Measurements from ENCODE around the gene SERP2.

Gene SERP2

DNA sequence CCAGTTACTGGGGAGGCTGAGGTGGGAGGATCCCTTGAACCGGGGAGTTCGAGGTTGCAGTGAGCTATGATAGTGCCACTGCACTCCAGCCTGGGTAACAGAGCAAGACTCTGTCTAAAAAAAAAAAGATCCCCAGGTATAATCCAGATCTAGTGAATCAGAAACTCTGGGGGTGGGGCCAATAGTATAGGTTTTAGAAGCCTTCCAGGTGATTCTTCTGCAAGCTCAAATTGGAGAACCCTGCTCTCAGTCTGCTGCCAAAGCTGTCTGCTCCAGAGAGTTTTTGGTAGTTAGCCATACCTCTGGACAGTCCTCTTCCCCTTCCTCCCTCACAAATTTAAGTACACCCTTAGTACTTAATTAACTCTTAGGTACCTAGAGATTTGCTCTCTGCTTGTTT is 28.0 kb downstream of the SERP2 start:
- no peaks in the 10 kb centered on the region for H3K36me3 ChIP-seq (ENCODE audit: control insufficient read depth in 2 of 2, insufficient read depth in 1 of 2, low read length in 2 of 2)
- TF ChIP-seq PRDM1 (tag by site-specific recombination; IDR thresholded peaks at IDR 0.05) (no peak), ZNF394 (tag by site-specific recombination; IDR thresholded peaks at IDR 0.05; ENCODE audit: borderline replicate concordance) (no peak), ZNF658 (tag by site-specific recombination; IDR thresholded peaks at IDR 0.05) (no peak), ZNF621 (tag by site-specific recombination; IDR thresholded peaks at IDR 0.05) (no peak), ZNF555 (tag by site-specific recombination; conservative IDR thresholded peaks at IDR 0.05) (no peak), ZNF776 (tag by site-specific recombination; IDR thresholded peaks at IDR 0.05; ENCODE audit: borderline replicate concordance) (no peak), ZNF701 (tag by site-specific recombination; IDR thresholded peaks at IDR 0.05) (no peak), MEIS1 (CRISPR knock-in tag; IDR thresholded peaks at IDR 0.05; ENCODE audit: borderline replicate concordance) (no peak), OVOL3 (tag by site-specific recombination; IDR thresholded peaks at IDR 0.05) (no peak), ZNF354C (tag by site-specific recombination; IDR thresholded peaks at IDR 0.05; ENCODE audit: borderline replicate concordance, low read depth) (no peak), ZNF184 (tag by site-specific recombination; IDR thresholded peaks at IDR 0.05) (no peak)
- TF ChIP-seq, protein P1, sequence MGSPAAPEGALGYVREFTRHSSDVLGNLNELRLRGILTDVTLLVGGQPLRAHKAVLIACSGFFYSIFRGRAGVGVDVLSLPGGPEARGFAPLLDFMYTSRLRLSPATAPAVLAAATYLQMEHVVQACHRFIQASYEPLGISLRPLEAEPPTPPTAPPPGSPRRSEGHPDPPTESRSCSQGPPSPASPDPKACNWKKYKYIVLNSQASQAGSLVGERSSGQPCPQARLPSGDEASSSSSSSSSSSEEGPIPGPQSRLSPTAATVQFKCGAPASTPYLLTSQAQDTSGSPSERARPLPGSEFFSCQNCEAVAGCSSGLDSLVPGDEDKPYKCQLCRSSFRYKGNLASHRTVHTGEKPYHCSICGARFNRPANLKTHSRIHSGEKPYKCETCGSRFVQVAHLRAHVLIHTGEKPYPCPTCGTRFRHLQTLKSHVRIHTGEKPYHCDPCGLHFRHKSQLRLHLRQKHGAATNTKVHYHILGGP (tag by site-specific recombination; IDR thresholded peaks at IDR 0.05) = no peak
- TF ChIP-seq, protein P2, sequence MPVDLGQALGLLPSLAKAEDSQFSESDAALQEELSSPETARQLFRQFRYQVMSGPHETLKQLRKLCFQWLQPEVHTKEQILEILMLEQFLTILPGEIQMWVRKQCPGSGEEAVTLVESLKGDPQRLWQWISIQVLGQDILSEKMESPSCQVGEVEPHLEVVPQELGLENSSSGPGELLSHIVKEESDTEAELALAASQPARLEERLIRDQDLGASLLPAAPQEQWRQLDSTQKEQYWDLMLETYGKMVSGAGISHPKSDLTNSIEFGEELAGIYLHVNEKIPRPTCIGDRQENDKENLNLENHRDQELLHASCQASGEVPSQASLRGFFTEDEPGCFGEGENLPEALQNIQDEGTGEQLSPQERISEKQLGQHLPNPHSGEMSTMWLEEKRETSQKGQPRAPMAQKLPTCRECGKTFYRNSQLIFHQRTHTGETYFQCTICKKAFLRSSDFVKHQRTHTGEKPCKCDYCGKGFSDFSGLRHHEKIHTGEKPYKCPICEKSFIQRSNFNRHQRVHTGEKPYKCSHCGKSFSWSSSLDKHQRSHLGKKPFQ (tag by site-specific recombination; IDR thresholded peaks at IDR 0.05) = no peak
- TF ChIP-seq, protein P3, sequence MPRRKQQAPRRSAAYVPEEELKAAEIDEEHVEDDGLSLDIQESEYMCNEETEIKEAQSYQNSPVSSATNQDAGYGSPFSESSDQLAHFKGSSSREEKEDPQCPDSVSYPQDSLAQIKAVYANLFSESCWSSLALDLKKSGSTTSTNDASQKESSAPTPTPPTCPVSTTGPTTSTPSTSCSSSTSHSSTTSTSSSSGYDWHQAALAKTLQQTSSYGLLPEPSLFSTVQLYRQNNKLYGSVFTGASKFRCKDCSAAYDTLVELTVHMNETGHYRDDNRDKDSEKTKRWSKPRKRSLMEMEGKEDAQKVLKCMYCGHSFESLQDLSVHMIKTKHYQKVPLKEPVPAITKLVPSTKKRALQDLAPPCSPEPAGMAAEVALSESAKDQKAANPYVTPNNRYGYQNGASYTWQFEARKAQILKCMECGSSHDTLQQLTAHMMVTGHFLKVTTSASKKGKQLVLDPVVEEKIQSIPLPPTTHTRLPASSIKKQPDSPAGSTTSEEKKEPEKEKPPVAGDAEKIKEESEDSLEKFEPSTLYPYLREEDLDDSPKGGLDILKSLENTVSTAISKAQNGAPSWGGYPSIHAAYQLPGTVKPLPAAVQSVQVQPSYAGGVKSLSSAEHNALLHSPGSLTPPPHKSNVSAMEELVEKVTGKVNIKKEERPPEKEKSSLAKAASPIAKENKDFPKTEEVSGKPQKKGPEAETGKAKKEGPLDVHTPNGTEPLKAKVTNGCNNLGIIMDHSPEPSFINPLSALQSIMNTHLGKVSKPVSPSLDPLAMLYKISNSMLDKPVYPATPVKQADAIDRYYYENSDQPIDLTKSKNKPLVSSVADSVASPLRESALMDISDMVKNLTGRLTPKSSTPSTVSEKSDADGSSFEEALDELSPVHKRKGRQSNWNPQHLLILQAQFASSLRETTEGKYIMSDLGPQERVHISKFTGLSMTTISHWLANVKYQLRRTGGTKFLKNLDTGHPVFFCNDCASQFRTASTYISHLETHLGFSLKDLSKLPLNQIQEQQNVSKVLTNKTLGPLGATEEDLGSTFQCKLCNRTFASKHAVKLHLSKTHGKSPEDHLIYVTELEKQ (tag by site-specific recombination; IDR thresholded peaks at IDR 0.05; ENCODE audit: borderline replicate concordance) = no peak
- TF ChIP-seq, protein P4, sequence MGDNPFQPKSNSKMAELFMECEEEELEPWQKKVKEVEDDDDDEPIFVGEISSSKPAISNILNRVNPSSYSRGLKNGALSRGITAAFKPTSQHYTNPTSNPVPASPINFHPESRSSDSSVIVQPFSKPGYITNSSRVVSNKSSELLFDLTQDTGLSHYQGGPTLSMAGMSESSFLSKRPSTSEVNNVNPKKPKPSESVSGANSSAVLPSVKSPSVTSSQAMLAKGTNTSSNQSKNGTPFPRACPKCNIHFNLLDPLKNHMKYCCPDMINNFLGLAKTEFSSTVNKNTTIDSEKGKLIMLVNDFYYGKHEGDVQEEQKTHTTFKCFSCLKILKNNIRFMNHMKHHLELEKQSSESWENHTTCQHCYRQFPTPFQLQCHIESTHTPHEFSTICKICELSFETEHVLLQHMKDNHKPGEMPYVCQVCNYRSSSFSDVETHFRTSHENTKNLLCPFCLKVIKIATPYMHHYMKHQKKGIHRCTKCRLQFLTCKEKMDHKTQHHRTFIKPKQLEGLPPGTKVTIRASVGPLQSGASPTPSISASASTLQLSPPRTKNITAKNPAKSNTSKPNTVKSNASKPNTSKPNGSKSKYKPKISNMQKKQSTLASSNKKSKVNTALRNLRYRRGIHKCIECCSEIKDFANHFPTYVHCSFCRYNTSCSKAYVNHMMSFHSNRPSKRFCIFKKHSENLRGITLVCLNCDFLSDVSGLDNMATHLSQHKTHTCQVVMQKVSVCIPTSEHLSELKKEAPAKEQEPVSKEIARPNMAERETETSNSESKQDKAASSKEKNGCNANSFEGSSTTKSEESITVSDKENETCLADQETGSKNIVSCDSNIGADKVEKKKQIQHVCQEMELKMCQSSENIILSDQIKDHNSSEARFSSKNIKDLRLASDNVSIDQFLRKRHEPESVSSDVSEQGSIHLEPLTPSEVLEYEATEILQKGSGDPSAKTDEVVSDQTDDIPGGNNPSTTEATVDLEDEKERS (tag by site-specific recombination; IDR thresholded peaks at IDR 0.05) = no peak
- TF ChIP-seq, protein P5, sequence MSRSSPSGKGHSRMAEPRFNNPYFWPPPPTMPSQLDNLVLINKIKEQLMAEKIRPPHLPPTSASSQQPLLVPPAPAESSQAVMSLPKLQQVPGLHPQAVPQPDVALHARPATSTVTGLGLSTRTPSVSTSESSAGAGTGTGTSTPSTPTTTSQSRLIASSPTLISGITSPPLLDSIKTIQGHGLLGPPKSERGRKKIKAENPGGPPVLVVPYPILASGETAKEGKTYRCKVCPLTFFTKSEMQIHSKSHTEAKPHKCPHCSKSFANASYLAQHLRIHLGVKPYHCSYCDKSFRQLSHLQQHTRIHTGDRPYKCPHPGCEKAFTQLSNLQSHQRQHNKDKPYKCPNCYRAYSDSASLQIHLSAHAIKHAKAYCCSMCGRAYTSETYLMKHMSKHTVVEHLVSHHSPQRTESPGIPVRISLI (tag by site-specific recombination; IDR thresholded peaks at IDR 0.05) = no peak
- TF ChIP-seq, protein P6, sequence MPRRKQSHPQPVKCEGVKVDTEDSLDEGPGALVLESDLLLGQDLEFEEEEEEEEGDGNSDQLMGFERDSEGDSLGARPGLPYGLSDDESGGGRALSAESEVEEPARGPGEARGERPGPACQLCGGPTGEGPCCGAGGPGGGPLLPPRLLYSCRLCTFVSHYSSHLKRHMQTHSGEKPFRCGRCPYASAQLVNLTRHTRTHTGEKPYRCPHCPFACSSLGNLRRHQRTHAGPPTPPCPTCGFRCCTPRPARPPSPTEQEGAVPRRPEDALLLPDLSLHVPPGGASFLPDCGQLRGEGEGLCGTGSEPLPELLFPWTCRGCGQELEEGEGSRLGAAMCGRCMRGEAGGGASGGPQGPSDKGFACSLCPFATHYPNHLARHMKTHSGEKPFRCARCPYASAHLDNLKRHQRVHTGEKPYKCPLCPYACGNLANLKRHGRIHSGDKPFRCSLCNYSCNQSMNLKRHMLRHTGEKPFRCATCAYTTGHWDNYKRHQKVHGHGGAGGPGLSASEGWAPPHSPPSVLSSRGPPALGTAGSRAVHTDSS (tag by site-specific recombination; IDR thresholded peaks at IDR 0.05) = no peak
- ChIA-PET POLR2A (no interaction called here), CTCF (no interaction called here)
- H3K9me3 ChIP-seq (ENCODE audit: control insufficient read depth, insufficient read depth, low read depth, low read length) = no peaks in the 10 kb centered on the region
- peaks cover 10% of the 10 kb centered on the region for H3K4me1 ChIP-seq (ENCODE audit: control insufficient read depth, insufficient read depth, low read length)
- H3K4me3 ChIP-seq (ENCODE audit: low read depth, low read length) = no peak overlapping the region
- H3K27ac ChIP-seq (ENCODE audit: extremely low read depth, low read depth, low read length) = no peak overlapping the region

All from HEK293 (cell line).